Measurements from ENCODE around the gene VSIG10. TPM values are rescaled to one million over a fixed set of nuclear protein-coding genes. Genes with fewer than 3 reads are reported as not detected.

Gene VSIG10
- total and polyA plus RNA-seq, 2 of the 4 experiments (the other 2 are of a cell fraction), result 5.9 to 10.0 TPM

GRCh38 chr12:118107011-118107410 lies 3.2 kb upstream of the VSIG10 start:
- Histone ChIP-seq H3K9ac (ENCODE audit: low read depth, low read length) (no peak overlapping the region), H4K8ac (ENCODE audit: low read depth in 2 of 2, low read length in 2 of 2) (no peak overlapping the region), H3K79me1 (ENCODE audit: low read depth in 1 of 2, low read length in 2 of 2) (peaks cover 0 to 11% of the 10 kb centered on the region in 2 experiments; a peak in 1 of 4 replicates), H3K4me1 (ENCODE audit: control insufficient read depth, insufficient read depth, low read length) (0 out of 2 replicates have a peak, but pooled peaks cover 2% of the 10 kb centered on the region), H3K36me3 (ENCODE audit: control insufficient read depth, insufficient read depth, low read length) (no peaks in the 10 kb centered on the region), H3K18ac (ENCODE audit: low read depth, low read length) (no peak overlapping the region), H2BK20ac (ENCODE audit: low read depth, low read length) (no peak overlapping the region), H3K27ac (ENCODE audit: insufficient read depth, low read length) (no peak overlapping the region), H2AK5ac (ENCODE audit: low read depth, low read length) (no peak overlapping the region), H4K20me1 (ENCODE audit: insufficient read depth, low read length) (no peaks in the 10 kb centered on the region), H3K27me3 (ENCODE audit: control insufficient read depth, insufficient read depth, low read length) (no peaks in the 10 kb centered on the region), H2BK5ac (ENCODE audit: low read depth, low read length, poor library complexity, severe bottlenecking) (no peak overlapping the region), H3K14ac (replicated peaks; ENCODE audit: low read depth, low read length) (no peak overlapping the region), H2AFZ (replicated peaks; ENCODE audit: low read length, poor library complexity) (no peak overlapping the region), H2BK15ac (ENCODE audit: low read depth, low read length) (no peak overlapping the region), H3K4ac (ENCODE audit: low read depth, low read length) (no peak overlapping the region), H3K23ac (ENCODE audit: low read depth, low read length) (no peak overlapping the region), H4K91ac (ENCODE audit: insufficient read depth, low read depth, low read length) (no peak overlapping the region), H2BK120ac (ENCODE audit: low read depth, low read length) (no peak overlapping the region), H2AK9ac (replicated peaks; ENCODE audit: low read depth, low read length, poor library complexity) (no peak overlapping the region), H4K5ac (ENCODE audit: low read depth, low read length) (no peak overlapping the region), H3K4me3 (ENCODE audit: insufficient read depth, low read depth, low read length) (no peak overlapping the region), H3K9me1 (ENCODE audit: insufficient read depth, low read length) (no peaks in the 10 kb centered on the region), H3K56ac (ENCODE audit: extremely low read depth, insufficient read depth, low read length) (no peak overlapping the region), H3K9me3 (ENCODE audit: control insufficient read depth, insufficient read depth, low read length) (no peaks in the 10 kb centered on the region), H3K4me2 (ENCODE audit: low read depth, low read length) (no peak overlapping the region)
- CTCF ChIA-PET, result no interaction called here
- no peak for TF ChIP-seq MXI1 (IDR thresholded peaks at IDR 0.05; ENCODE audit: borderline replicate concordance, low read depth, low read length)
- TF ChIP-seq RAD21 (IDR thresholded peaks at IDR 0.05; ENCODE audit: low read length), result no peak
- WGBS, 2 experiments (ENCODE audit: extremely low coverage in 2 of 2, insufficient read length in 1 of 2), result no CpG with 5 or more reads among the region's 4 CpGs
- BruUV-seq (replicated peaks), result no TSS peak
- in situ Hi-C loops (cut with MboI; ENCODE audit: low sequenced_read_pairs) (no loop called here), dilution Hi-C loops (cut with HindIII; ENCODE audit: low sequenced_read_pairs, unreplicated experiment) (no loop called here), intact Hi-C loops (cut with micrococcal nuclease) (no loop called here)
- no peak for DNase-seq
- POLR2A ChIA-PET (ENCODE audit: unreplicated experiment), result no interaction called here
- ATAC-seq (ENCODE audit: low read depth), result no peak

Data from IMR-90 (cell line).